ENCODE data around the gene EFEMP1. TPM values are rescaled to one million over a fixed set of nuclear protein-coding genes. Genes with fewer than 3 reads are reported as not detected.

The EFEMP1 gene
- total RNA-seq, 6 donors from 2014 or later = 65.0 to 293 (median 213) TPM

DNA sequence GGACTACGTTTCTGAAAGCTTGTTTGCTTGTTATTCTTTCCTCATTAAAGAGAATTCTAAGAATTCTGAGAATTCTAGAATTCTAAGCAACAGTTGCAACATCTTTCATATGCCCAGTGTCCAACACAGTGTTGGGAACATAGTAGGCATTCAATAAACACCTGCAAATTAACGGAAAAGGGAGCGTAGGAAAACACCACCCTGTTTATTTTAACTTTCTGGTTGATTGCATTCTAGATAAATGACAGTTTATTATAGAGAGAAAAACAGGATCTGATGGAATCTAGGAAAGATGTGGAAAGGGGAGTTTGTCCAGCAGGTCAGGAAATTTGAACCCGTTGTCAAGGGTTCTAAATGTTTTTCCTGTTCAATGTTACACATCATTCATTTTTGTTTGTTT, 24.2 kb upstream of the EFEMP1 start:
- no peaks in the 10 kb centered on the region for H3K27me3 ChIP-seq
- no peak for DNase-seq
- H3K4me1 ChIP-seq = no peaks in the 10 kb centered on the region
- ATAC-seq (ENCODE audit: low FRiP score in 2 of 2) = no peak
- H3K27ac ChIP-seq = no peak overlapping the region
- 51 to 56% methylated on average over 4 of the region's 4 CpGs for WGBS, 2 donors
- H3K36me3 ChIP-seq = no peaks in the 10 kb centered on the region
- TF ChIP-seq, protein P1, sequence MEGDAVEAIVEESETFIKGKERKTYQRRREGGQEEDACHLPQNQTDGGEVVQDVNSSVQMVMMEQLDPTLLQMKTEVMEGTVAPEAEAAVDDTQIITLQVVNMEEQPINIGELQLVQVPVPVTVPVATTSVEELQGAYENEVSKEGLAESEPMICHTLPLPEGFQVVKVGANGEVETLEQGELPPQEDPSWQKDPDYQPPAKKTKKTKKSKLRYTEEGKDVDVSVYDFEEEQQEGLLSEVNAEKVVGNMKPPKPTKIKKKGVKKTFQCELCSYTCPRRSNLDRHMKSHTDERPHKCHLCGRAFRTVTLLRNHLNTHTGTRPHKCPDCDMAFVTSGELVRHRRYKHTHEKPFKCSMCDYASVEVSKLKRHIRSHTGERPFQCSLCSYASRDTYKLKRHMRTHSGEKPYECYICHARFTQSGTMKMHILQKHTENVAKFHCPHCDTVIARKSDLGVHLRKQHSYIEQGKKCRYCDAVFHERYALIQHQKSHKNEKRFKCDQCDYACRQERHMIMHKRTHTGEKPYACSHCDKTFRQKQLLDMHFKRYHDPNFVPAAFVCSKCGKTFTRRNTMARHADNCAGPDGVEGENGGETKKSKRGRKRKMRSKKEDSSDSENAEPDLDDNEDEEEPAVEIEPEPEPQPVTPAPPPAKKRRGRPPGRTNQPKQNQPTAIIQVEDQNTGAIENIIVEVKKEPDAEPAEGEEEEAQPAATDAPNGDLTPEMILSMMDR (IDR thresholded peaks at IDR 0.05) = no peak
- no peak for TF ChIP-seq POLR2AphosphoS5 (IDR thresholded peaks at IDR 0.05)
- TF ChIP-seq EP300 (IDR thresholded peaks at IDR 0.05) = no peak
- TF ChIP-seq POLR2A (IDR thresholded peaks at IDR 0.05) = no peak
- H3K4me3 ChIP-seq = no peak overlapping the region
- H3K9me3 ChIP-seq = no peaks in the 10 kb centered on the region

DNA sequence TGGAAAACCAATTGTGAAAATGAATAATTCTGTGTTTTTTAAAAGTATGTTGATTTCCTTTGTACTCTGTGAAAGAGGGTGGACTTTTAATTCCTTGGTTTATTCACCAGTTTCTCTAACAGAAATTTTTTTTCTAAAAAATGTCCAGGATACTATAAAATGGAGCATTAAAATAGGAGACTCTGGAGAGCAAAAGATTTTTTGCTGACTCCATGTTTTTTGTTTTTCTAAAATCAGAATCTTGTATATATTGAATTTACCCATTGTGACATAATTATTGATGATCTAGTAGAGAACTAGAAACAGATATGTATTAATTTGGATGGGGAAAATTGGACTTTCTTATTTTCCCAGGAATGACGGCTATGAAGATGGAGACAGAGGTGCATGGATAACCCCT, 23.2 kb upstream of the EFEMP1 start:
- H3K9me3 ChIP-seq = no peaks in the 10 kb centered on the region
- no peaks in the 10 kb centered on the region for H3K36me3 ChIP-seq
- no peak overlapping the region for H3K27ac ChIP-seq
- no peaks in the 10 kb centered on the region for H3K27me3 ChIP-seq
- TF ChIP-seq, protein P1 (IDR thresholded peaks at IDR 0.05) = no peak
- TF ChIP-seq POLR2A (IDR thresholded peaks at IDR 0.05) = no peak
- no peak for TF ChIP-seq EP300 (IDR thresholded peaks at IDR 0.05)
- TF ChIP-seq POLR2AphosphoS5 (IDR thresholded peaks at IDR 0.05) = no peak
- 92 to 94% methylated on average over 1 of the region's 1 CpG for WGBS, 2 donors
- H3K4me3 ChIP-seq = no peak overlapping the region
- ATAC-seq (ENCODE audit: low FRiP score in 2 of 2) = no peak
- no peaks in the 10 kb centered on the region for H3K4me1 ChIP-seq
- no peak for DNase-seq

DNA sequence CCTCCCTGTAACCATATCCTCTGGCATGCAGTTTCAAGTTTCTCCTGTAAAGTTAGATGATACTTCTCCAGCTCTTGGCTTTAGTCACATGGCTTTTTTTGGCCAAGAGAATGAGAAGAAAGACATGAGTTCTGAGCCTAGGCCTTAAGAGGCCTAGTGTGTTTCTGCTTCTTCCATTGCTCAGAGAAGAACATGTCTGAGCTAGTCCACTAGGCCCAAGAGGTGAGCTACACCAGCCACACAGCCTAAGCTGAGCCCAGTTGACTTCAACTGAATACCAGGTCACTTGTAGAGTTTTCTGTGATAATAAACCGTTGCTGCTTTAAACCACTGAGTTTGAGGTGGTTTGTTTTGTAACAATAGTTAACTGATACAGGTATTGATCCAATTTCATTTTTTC, 19.9 kb upstream of the EFEMP1 start:
- no peak overlapping the region for H3K4me3 ChIP-seq
- no peaks in the 10 kb centered on the region for H3K27me3 ChIP-seq
- H3K36me3 ChIP-seq = no peaks in the 10 kb centered on the region
- no peak for DNase-seq
- H3K27ac ChIP-seq = no peak overlapping the region
- no peaks in the 10 kb centered on the region for H3K4me1 ChIP-seq
- WGBS, 2 donors = 84 to 89% methylated on average over 1 of the region's 1 CpG
- ATAC-seq (ENCODE audit: low FRiP score in 2 of 2) = no peak
- TF ChIP-seq EP300 (IDR thresholded peaks at IDR 0.05) (no peak), POLR2A (IDR thresholded peaks at IDR 0.05) (no peak), POLR2AphosphoS5 (IDR thresholded peaks at IDR 0.05) (no peak)
- TF ChIP-seq, protein P1 (IDR thresholded peaks at IDR 0.05) = no peak
- no peaks in the 10 kb centered on the region for H3K9me3 ChIP-seq

DNA sequence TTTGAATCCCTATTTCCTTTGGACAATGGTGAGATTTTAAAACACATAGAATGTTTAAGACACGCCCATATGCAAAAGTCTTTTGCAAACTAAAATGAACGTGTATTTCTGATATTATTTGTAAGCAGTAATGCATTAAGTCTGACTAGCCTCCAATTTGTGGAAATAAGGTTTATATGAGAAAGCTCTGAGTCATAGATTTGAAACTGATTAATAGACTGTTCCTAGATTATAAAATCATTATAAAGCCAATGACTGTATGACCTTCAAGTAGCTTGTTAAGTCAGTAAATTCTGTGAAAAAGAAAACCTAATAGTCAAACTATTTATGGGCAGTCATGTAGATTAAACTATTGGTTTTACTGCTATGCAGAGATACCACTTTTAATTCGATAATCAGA, 12.8 kb upstream of the EFEMP1 start:
- no peak overlapping the region for H3K4me3 ChIP-seq
- DNase-seq (no peak), ATAC-seq (ENCODE audit: low FRiP score in 2 of 2) (no peak)
- H3K36me3 ChIP-seq = no peaks in the 10 kb centered on the region
- no peak overlapping the region for H3K27ac ChIP-seq
- TF ChIP-seq POLR2A (IDR thresholded peaks at IDR 0.05) (no peak), POLR2AphosphoS5 (IDR thresholded peaks at IDR 0.05) (no peak), EP300 (IDR thresholded peaks at IDR 0.05) (no peak)
- TF ChIP-seq, protein P1 (IDR thresholded peaks at IDR 0.05) = no peak
- 55 to 59% methylated on average over 3 of the region's 3 CpGs for WGBS, 2 donors
- H3K9me3 ChIP-seq = no peaks in the 10 kb centered on the region
- no peaks in the 10 kb centered on the region for H3K4me1 ChIP-seq
- H3K27me3 ChIP-seq = no peaks in the 10 kb centered on the region

DNA sequence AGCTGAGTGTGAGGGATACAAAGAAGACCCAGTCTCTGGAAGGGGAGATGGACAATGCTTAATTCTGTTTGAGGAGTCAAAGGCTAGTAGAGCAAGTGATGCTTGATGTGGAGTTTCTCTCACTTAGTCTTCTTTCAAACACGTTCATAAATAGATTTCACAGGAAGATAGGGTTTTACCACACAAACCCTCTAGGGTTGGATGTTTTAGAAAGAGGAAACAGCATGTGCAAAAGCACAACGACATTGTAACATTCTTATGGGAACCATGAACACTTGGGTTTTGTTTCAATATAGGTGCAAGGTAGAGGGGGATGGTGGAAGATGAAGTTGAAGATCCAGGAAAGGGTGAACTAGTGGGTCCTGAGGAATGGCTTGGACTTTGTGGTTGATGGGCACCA, 10.8 kb upstream of the EFEMP1 start:
- DNase-seq (no peak), ATAC-seq (ENCODE audit: low FRiP score in 2 of 2) (no peak)
- Histone ChIP-seq H3K27me3 (no peaks in the 10 kb centered on the region), H3K27ac (no peak overlapping the region), H3K4me3 (no peak overlapping the region), H3K9me3 (no peaks in the 10 kb centered on the region), H3K4me1 (no peaks in the 10 kb centered on the region), H3K36me3 (no peaks in the 10 kb centered on the region)
- TF ChIP-seq, protein P1 (IDR thresholded peaks at IDR 0.05) = no peak
- TF ChIP-seq POLR2A (IDR thresholded peaks at IDR 0.05) (no peak), POLR2AphosphoS5 (IDR thresholded peaks at IDR 0.05) (no peak), EP300 (IDR thresholded peaks at IDR 0.05) (no peak)
- 45 to 55% methylated on average over 2 of the region's 2 CpGs for WGBS, 2 donors

Measured in upper lobe of left lung (tissue), 6 donors.